Sigmoid colon (tissue), 3 donors: ENCODE data around the gene GOLGA3.

Experiments
- POLR2A ChIP-seq, 2 donors: fragments of 450-650 bp; IDR thresholded peaks; one replicate each; pipeline ENCODE4 v1.6.1; 2016; ENCODE audit warnings: antibody characterized with exemption in 2 of 2, mild to moderate bottlenecking in 2 of 2, moderate library complexity in 2 of 2
- TF ChIP-seq, protein P1 (sequence below), 4 experiments: fragments of 450-650 bp in 3 of 4; fragments of 200-600 bp in 1 of 4; IDR thresholded peaks; one replicate each; pipeline ENCODE4 v1.5.1; 2016 to 2019; ENCODE audit warnings: antibody characterized with exemption in 4 of 4, mild to moderate bottlenecking in 3 of 4, moderate library complexity in 2 of 4

GRCh38 chr12:132736378-132736777 is 92.3 kb downstream of the GOLGA3 start:
- TF ChIP-seq, protein P1, sequence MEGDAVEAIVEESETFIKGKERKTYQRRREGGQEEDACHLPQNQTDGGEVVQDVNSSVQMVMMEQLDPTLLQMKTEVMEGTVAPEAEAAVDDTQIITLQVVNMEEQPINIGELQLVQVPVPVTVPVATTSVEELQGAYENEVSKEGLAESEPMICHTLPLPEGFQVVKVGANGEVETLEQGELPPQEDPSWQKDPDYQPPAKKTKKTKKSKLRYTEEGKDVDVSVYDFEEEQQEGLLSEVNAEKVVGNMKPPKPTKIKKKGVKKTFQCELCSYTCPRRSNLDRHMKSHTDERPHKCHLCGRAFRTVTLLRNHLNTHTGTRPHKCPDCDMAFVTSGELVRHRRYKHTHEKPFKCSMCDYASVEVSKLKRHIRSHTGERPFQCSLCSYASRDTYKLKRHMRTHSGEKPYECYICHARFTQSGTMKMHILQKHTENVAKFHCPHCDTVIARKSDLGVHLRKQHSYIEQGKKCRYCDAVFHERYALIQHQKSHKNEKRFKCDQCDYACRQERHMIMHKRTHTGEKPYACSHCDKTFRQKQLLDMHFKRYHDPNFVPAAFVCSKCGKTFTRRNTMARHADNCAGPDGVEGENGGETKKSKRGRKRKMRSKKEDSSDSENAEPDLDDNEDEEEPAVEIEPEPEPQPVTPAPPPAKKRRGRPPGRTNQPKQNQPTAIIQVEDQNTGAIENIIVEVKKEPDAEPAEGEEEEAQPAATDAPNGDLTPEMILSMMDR (IDR thresholded peaks at IDR 0.05): no peak
- no peak for TF ChIP-seq POLR2A (IDR thresholded peaks at IDR 0.05)
